Brain microvascular endothelial cell (primary cell): ENCODE results near the gene NRXN3.

Experiments used
- DNase-seq: peaks from one replicate; pipeline ENCODE4 v3.0.0-alpha.2; 2020
- H3K27ac ChIP-seq: fragments of 250-450 bp; sonication (Bioruptor Pico); 2 replicates; pipeline ENCODE4 v1.5.1; 2020; ENCODE audit warnings: mild to moderate bottlenecking, moderate library complexity
- H3K27me3 ChIP-seq: fragments of 250-450 bp; sonication (Bioruptor Pico); replicated peaks from 2 replicates; pipeline ENCODE4 v1.5.1; 2020; ENCODE audit warnings: mild to moderate bottlenecking
- H3K36me3 ChIP-seq: fragments of 250-450 bp; sonication (Bioruptor Pico); replicated peaks from 2 replicates; pipeline ENCODE4 v1.5.1; 2020; ENCODE audit warnings: mild to moderate bottlenecking
- H3K4me3 ChIP-seq: 2 replicates; pipeline ENCODE4 v1.5.1; 2011; ENCODE audit warnings: low read depth, mild to moderate bottlenecking, control low read depth, low read length, moderate library complexity
- CTCF ChIP-seq: IDR thresholded peaks from 2 replicates; pipeline ENCODE4 v1.5.1; 2011; ENCODE audit warnings: low read depth, mild to moderate bottlenecking, moderate library complexity, low read length, control low read depth, inconsistent platforms; ENCODE audit errors: missing control alignments
- in situ Hi-C: cut with HindIII; loops from 2 replicates; pipeline ENCODE4 v1.10.0; 2017; ENCODE audit warnings: low sequenced_read_pairs, low pct_ligation_motif_present

NRXN3 gene

DNA sequence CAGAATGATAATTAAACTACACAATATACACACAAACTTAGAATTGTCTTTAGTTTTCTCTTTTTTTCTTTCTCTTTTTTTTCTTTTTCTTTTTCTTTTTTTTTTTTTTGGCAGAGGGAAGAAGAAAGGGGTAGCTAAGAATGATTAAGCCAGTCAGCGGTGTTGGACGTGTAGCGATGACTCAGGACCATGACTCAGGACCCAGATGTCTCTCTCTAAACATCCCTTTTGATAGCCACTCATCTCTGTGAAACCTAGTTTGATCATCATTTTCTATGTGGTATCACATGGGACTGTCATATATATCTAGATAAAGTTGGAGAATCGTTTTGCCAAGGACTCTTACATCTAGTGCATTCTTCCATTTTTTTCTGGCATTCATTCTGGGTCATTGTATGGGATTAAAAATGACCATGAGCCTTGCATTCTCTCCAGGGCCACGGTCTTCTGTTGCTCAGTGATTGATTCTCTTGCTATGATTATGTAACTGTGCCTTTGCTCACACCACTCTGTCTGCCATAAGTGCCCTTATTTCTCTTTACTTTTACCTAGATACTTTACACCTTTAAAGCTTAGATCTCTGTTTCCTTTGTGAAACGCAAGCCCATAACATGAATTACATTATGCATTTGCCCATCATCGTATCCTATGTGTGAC lies 26.6 kb upstream of the NRXN3 start:
- in situ Hi-C loops = no loop called here
- Histone ChIP-seq H3K27me3 (no peaks in the 10 kb centered on the region), H3K4me3 (no peak overlapping the region), H3K27ac (no peak overlapping the region), H3K36me3 (no peaks in the 10 kb centered on the region)
- no peak for TF ChIP-seq CTCF
- DNase-seq = no peak

- in situ Hi-C loops = no loop called here
These were observed 17.7 kb upstream of the NRXN3 start for GRCh38 chr14:78152201-78153063.

GRCh38 chr14:78153064-78153341 lies 17.2 kb upstream of the NRXN3 start:
- no peaks in the 10 kb centered on the region for H3K36me3 ChIP-seq
- no peak overlapping the region for H3K4me3 ChIP-seq
- DNase-seq = no peak
- no peak overlapping the region for H3K27ac ChIP-seq
- H3K27me3 ChIP-seq = no peaks in the 10 kb centered on the region
- in situ Hi-C loops = no loop called here
- TF ChIP-seq CTCF = no peak

More at GRCh38 chr14:78152201-78153063, 17.7 kb upstream of the NRXN3 start:
- Histone ChIP-seq H3K4me3 (no peak overlapping the region), H3K36me3 (no peaks in the 10 kb centered on the region), H3K27me3 (no peaks in the 10 kb centered on the region), H3K27ac (no peak overlapping the region)
- no peak for TF ChIP-seq CTCF
- DNase-seq = no peak

DNA sequence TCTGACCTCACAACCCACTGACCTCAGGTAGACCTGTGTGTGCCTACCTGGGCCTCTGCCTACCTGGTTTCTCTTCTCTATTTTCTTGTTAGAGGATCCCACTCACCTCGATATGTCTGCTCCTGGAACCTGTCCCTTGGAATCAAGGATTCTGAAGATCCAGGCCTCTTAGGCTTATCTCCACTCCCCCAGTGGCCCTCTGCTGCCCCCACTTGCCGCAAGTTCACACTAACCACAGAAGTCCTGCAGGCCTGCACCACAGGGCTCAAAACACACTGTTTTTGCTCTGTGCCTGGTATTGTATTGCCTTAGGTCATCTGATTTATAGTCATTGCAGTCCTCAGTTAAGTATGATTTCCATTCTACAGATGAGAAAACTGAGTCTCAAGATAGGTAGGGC lies 15.3 kb upstream of the NRXN3 start:
- in situ Hi-C loops = no loop called here

DNA sequence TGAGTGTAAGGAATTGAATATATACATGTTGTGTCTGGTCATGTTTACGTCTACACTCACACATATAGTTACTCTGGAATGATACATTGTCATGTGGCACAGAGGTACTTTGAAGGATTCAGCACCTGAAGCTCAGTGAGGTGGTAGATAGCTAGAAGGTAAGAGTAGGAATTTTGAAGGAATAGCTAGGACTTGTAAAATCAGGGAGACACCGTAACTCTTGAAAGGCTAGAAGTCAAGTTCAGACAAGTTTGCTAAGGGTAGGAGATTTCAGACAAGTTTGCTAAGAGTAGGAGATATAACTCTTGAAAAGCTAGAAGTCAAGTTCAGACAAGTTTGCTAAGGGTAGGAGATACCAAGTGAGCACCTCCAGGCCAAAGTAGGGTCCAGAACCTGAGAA lies 14.0 kb upstream of the NRXN3 start:
- in situ Hi-C loops = no loop called here
- no peaks in the 10 kb centered on the region for H3K36me3 ChIP-seq
- H3K27me3 ChIP-seq = no peaks in the 10 kb centered on the region
- no peak overlapping the region for H3K27ac ChIP-seq
- no peak for TF ChIP-seq CTCF
- no peak for DNase-seq
- H3K4me3 ChIP-seq = no peak overlapping the region

More for the DNA sequence above, 15.3 kb upstream of the NRXN3 start:
- TF ChIP-seq CTCF = no peak
- H3K4me3 ChIP-seq = no peak overlapping the region
- H3K27me3 ChIP-seq = no peaks in the 10 kb centered on the region
- DNase-seq = no peak
- H3K27ac ChIP-seq = no peak overlapping the region
- H3K36me3 ChIP-seq = no peaks in the 10 kb centered on the region
